ENCODE measurements around the gene RCC1. TPM values are rescaled to one million over a fixed set of nuclear protein-coding genes. Genes with fewer than 3 reads are reported as not detected.

The RCC1 gene
- total and polyA plus RNA-seq, 7 donors = 7.0 to 81.6 (median 14.0) TPM

GRCh38 chr1:28552758-28553663 is 47.2 kb downstream of the RCC1 start, which contains the start of gene TRNAU1AP:
TSS of gene TRNAU1AP (plus strand) at chr1:28553085. CDS start at chr1:28553111, 26 bp downstream.
- H3K36me3 ChIP-seq (ENCODE audit: insufficient read depth in 1 of 2, low read depth in 1 of 2) = peaks cover 0 to 38% of the 10 kb centered on the region in 2 donors
- peak within 1 kb of the TSS; percentile 88 for H3K27ac ChIP-seq
- no peaks in the 10 kb centered on the region for H3K9me3 ChIP-seq
- H3K4me3 ChIP-seq = peak within 1 kb of the TSS; percentile 86
- intact Hi-C loops (cut with DNase I) = loop anchor here (1.0 to 2.0 kb wide), 2 partner anchors 28 to 35 kb away; no protein-coding TSS in a partner anchor
- TF ChIP-seq CTCF (IDR thresholded peaks at IDR 0.05) = no peak
- ATAC-seq (peak; percentile 98), DNase-seq (peak; percentile 95 to 98)
- no peaks in the 10 kb centered on the region for H3K27me3 ChIP-seq (ENCODE audit: insufficient read depth in 3 of 3, low read length in 2 of 3)
- WGBS, 3 donors = 0 to 1% (median 0%) methylated on average over 63 of the region's 63 CpGs
- peaks cover 7% of the 10 kb centered on the region for H3K4me1 ChIP-seq

GRCh38 chr1:28560886-28561285 is 55.0 kb downstream of the RCC1 start:
- DNase-seq (no peak), ATAC-seq (peak; percentile 78 to 85 (median 84))
- Histone ChIP-seq H3K9me3 (no peaks in the 10 kb centered on the region), H3K4me1 (no peaks in the 10 kb centered on the region), H3K4me3 (no peak overlapping the region), H3K36me3 (ENCODE audit: insufficient read depth in 1 of 2, low read depth in 1 of 2) (peaks cover 4 to 98% of the 10 kb centered on the region in 2 donors), H3K27me3 (ENCODE audit: insufficient read depth in 3 of 3, low read length in 2 of 3) (no peaks in the 10 kb centered on the region), H3K27ac (no peak overlapping the region)
- TF ChIP-seq CTCF (IDR thresholded peaks at IDR 0.05) = no peak
- intact Hi-C loops (cut with DNase I) = no loop called here
- WGBS, 3 donors = 50 to 64% (median 57%) methylated on average over 3 of the region's 3 CpGs

GRCh38 chr1:28564310-28564709 is 58.5 kb downstream of the RCC1 start:
- Histone ChIP-seq H3K36me3 (ENCODE audit: insufficient read depth in 1 of 2, low read depth in 1 of 2) (peaks cover 10 to 100% of the 10 kb centered on the region in 2 donors), H3K4me3 (no peak overlapping the region), H3K27me3 (ENCODE audit: insufficient read depth in 3 of 3, low read length in 2 of 3) (no peaks in the 10 kb centered on the region), H3K9me3 (no peaks in the 10 kb centered on the region), H3K27ac (no peak overlapping the region), H3K4me1 (no peaks in the 10 kb centered on the region)
- ATAC-seq = no peak
- no peak for TF ChIP-seq CTCF (IDR thresholded peaks at IDR 0.05)
- intact Hi-C loops (cut with DNase I) = no loop called here
- no peak for DNase-seq

- DNase-seq = no peak
- ATAC-seq = no peak
- no peaks in the 10 kb centered on the region for H3K27me3 ChIP-seq (ENCODE audit: insufficient read depth in 3 of 3, low read length in 2 of 3)
- intact Hi-C loops (cut with DNase I) = no loop called here
- no peak overlapping the region for H3K4me3 ChIP-seq
- H3K4me1 ChIP-seq = no peaks in the 10 kb centered on the region
- 96 to 99% (median 98%) methylated on average over 7 of the region's 7 CpGs for WGBS, 3 donors
- peaks cover 11 to 98% of the 10 kb centered on the region in 2 donors for H3K36me3 ChIP-seq (ENCODE audit: insufficient read depth in 1 of 2, low read depth in 1 of 2)
- TF ChIP-seq CTCF (IDR thresholded peaks at IDR 0.05) = no peak
- no peak overlapping the region for H3K27ac ChIP-seq
- no peaks in the 10 kb centered on the region for H3K9me3 ChIP-seq
Measured at GRCh38 chr1:28565040-28565439, 59.2 kb downstream of the RCC1 start.

All from psoas muscle (tissue), 8 donors.